Neural cell (in vitro differentiated cells): ENCODE measurements around the gene EBF3. TPM values are rescaled to one million over a fixed set of nuclear protein-coding genes. Genes with fewer than 3 reads are reported as not detected.

Experiments used
- H2AFZ ChIP-seq: fragments of 200-600, 300-800 bp; sonication (generic), shearing (Covaris generic); 2 replicates; pipeline ENCODE4 v1.6.0; 2014; ENCODE audit warnings: low read depth, mild to moderate bottlenecking, antibody characterized with exemption, low read length, moderate library complexity
- H3F3A ChIP-seq: fragments of 200-600 bp; shearing (Covaris generic); 2 replicates; pipeline ENCODE4 v1.6.1; 2016; ENCODE audit warnings: mild to moderate bottlenecking, moderate library complexity, mixed read lengths, antibody characterized with exemption, low read length; ENCODE audit not compliant: insufficient read depth, poor library complexity, severe bottlenecking
- H3K27ac ChIP-seq: fragments of 200-600, 300-800 bp; sonication (generic), shearing (Covaris generic); 2 replicates; pipeline ENCODE4 v1.5.1; 2014; ENCODE audit warnings: mild to moderate bottlenecking, low read length, moderate library complexity
- H3K27me3 ChIP-seq: fragments of 300-800, 200-600 bp; sonication (generic), shearing (Covaris generic); 2 replicates; pipeline ENCODE4 v1.6.0; 2014; ENCODE audit warnings: mild to moderate bottlenecking, low read depth, low read length, moderate library complexity; ENCODE audit not compliant: insufficient read depth
- H3K36me3 ChIP-seq: fragments of 300-800, 200-600 bp; sonication (generic), shearing (Covaris generic); 2 replicates; pipeline ENCODE4 v1.5.1; 2014; ENCODE audit warnings: mild to moderate bottlenecking, antibody characterized with exemption, low read length, moderate library complexity; ENCODE audit not compliant: insufficient read depth
- H3K4me2 ChIP-seq: fragments of 300-800, 200-600 bp; sonication (generic), shearing (Covaris generic); 2 replicates; pipeline ENCODE4 v1.6.0; 2014; ENCODE audit warnings: mild to moderate bottlenecking, low read length
- H3K4me3 ChIP-seq: fragments of 300-800, 200-600 bp; sonication (generic), shearing (Covaris generic); 2 replicates; pipeline ENCODE4 v1.5.1; 2014; ENCODE audit warnings: mild to moderate bottlenecking, low read length, moderate library complexity
- H3K79me2 ChIP-seq: fragments of 200-600 bp; shearing (Covaris generic); replicated peaks from 2 replicates; pipeline ENCODE4 v1.6.0; 2014; ENCODE audit warnings: mild to moderate bottlenecking, low read length, moderate library complexity; ENCODE audit not compliant: insufficient read depth
- H3K9ac ChIP-seq: fragments of 300-800, 200-600 bp; sonication (generic), shearing (Covaris generic); 2 replicates; pipeline ENCODE4 v1.6.1; 2016; ENCODE audit warnings: mild to moderate bottlenecking, low read length, mixed read lengths
- H3K9me2 ChIP-seq: fragments of 200-600 bp; shearing (Covaris generic); 2 replicates; pipeline ENCODE4 v1.6.1; 2016; ENCODE audit warnings: mild to moderate bottlenecking, low read length, mixed read lengths; ENCODE audit not compliant: insufficient read depth
- H3K9me3 ChIP-seq: fragments of 200-600, 300-800 bp; sonication (generic), shearing (Covaris generic); 2 replicates; pipeline ENCODE4 v1.6.1; 2016; ENCODE audit warnings: mild to moderate bottlenecking, mixed run types, low read length, moderate library complexity, mixed read lengths
- H4K20me1 ChIP-seq: fragments of 200-600 bp; shearing (Covaris generic); 2 replicates; pipeline ENCODE4 v1.6.1; 2016; ENCODE audit warnings: mild to moderate bottlenecking, mixed run types; ENCODE audit not compliant: insufficient read depth
- EP300 ChIP-seq: fragments of 450-650 bp; conservative IDR thresholded peaks from 2 replicates; pipeline ENCODE4 v1.6.1; 2014; ENCODE audit warnings: antibody characterized with exemption, mild to moderate bottlenecking, moderate library complexity; ENCODE audit not compliant: poor library complexity, severe bottlenecking
- EZH2 ChIP-seq: fragments of 200-600, 300-800 bp; shearing (Covaris generic), sonication (generic); IDR thresholded peaks from 2 replicates; pipeline ENCODE4 v1.6.1; 2014; ENCODE audit warnings: antibody characterized with exemption, low read length, borderline replicate concordance, mild to moderate bottlenecking; ENCODE audit not compliant: insufficient read depth, poor library complexity, severe bottlenecking
- MXI1 ChIP-seq: fragments of 450-650 bp; conservative IDR thresholded peaks from 2 replicates; pipeline ENCODE4 v1.6.1; 2014; ENCODE audit warnings: antibody characterized with exemption, mild to moderate bottlenecking; ENCODE audit not compliant: poor library complexity, severe bottlenecking
- POLR2AphosphoS5 ChIP-seq: IDR thresholded peaks from 2 replicates; pipeline ENCODE4 v1.6.1; 2012
- RAD21 ChIP-seq: fragments of 450-650 bp; conservative IDR thresholded peaks from 2 replicates; pipeline ENCODE4 v1.6.1; 2014; ENCODE audit warnings: antibody characterized with exemption, mild to moderate bottlenecking, moderate library complexity
- SMC3 ChIP-seq: fragments of 450-650 bp; conservative IDR thresholded peaks from 2 replicates; pipeline ENCODE4 v1.6.1; 2014; ENCODE audit warnings: antibody characterized with exemption, mild to moderate bottlenecking, moderate library complexity; ENCODE audit not compliant: poor library complexity
- TAF1 ChIP-seq: IDR thresholded peaks from 2 replicates; pipeline ENCODE4 v1.6.1; 2012; ENCODE audit warnings: low read depth
- polyA plus RNA-seq: library from polyadenylated mRNA; depleted of rRNA; stranded (reverse); fragments of >200 nt; gene quantifications from 2 replicates; pipeline ENCODE4 v1.2.3, GENCODE V29; 2014
- TF ChIP-seq, protein P1 (sequence below): fragments of 450-650 bp; IDR thresholded peaks from 2 replicates; pipeline ENCODE4 v1.5.1; 2014; ENCODE audit warnings: antibody characterized with exemption, mild to moderate bottlenecking, moderate library complexity; ENCODE audit not compliant: poor library complexity, severe bottlenecking
- TF ChIP-seq, protein P2 (sequence below): IDR thresholded peaks from 2 replicates; pipeline ENCODE4 v1.6.1; 2012; ENCODE audit warnings: borderline replicate concordance

Gene EBF3
- polyA plus RNA-seq, 1 donor from 2014 or later: 0.38 TPM

DNA sequence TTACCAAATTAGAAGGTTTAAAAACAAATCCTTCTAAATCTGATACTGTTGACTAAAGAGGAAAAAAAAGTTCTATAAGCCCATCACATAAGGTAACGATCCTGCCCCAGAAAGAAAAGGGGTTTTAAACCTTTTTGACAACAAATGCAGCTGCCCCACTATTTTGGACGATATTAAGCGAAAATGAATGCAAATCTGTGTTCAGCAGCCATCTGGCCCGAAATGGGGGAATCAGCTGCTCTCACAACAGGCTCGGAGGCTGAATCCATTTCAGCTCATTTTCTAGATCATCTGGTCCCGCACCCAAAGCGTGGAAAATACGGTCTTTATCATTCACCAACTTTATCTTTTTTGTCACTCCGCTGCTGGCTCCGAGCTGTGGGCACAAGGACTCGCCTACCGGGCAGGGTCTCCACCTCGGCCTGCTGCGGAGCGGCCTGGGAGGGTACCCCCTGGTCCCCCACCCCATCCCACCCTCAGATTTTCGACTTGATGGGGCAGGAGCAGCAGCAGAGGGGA, 2.4 kb upstream of the EBF3 start:
- Histone ChIP-seq H3K4me2 (no peak overlapping the region), H2AFZ (no peak overlapping the region), H4K20me1 (no peaks in the 10 kb centered on the region), H3K79me2 (no peaks in the 10 kb centered on the region), H3K36me3 (no peaks in the 10 kb centered on the region), H3K9me2 (no peaks in the 10 kb centered on the region), H3K4me3 (no peak overlapping the region), H3K9me3 (no peaks in the 10 kb centered on the region), H3K27me3 (peaks cover 94% of the 10 kb centered on the region), H3F3A (no peaks in the 10 kb centered on the region), H3K9ac (no peak overlapping the region), H3K27ac (no peak overlapping the region)
- TF ChIP-seq MXI1 (no peak), TAF1 (no peak), RAD21 (no peak), EZH2 (no peak), SMC3 (no peak)
- TF ChIP-seq, protein P1, sequence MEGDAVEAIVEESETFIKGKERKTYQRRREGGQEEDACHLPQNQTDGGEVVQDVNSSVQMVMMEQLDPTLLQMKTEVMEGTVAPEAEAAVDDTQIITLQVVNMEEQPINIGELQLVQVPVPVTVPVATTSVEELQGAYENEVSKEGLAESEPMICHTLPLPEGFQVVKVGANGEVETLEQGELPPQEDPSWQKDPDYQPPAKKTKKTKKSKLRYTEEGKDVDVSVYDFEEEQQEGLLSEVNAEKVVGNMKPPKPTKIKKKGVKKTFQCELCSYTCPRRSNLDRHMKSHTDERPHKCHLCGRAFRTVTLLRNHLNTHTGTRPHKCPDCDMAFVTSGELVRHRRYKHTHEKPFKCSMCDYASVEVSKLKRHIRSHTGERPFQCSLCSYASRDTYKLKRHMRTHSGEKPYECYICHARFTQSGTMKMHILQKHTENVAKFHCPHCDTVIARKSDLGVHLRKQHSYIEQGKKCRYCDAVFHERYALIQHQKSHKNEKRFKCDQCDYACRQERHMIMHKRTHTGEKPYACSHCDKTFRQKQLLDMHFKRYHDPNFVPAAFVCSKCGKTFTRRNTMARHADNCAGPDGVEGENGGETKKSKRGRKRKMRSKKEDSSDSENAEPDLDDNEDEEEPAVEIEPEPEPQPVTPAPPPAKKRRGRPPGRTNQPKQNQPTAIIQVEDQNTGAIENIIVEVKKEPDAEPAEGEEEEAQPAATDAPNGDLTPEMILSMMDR: no peak
- TF ChIP-seq, protein P2, sequence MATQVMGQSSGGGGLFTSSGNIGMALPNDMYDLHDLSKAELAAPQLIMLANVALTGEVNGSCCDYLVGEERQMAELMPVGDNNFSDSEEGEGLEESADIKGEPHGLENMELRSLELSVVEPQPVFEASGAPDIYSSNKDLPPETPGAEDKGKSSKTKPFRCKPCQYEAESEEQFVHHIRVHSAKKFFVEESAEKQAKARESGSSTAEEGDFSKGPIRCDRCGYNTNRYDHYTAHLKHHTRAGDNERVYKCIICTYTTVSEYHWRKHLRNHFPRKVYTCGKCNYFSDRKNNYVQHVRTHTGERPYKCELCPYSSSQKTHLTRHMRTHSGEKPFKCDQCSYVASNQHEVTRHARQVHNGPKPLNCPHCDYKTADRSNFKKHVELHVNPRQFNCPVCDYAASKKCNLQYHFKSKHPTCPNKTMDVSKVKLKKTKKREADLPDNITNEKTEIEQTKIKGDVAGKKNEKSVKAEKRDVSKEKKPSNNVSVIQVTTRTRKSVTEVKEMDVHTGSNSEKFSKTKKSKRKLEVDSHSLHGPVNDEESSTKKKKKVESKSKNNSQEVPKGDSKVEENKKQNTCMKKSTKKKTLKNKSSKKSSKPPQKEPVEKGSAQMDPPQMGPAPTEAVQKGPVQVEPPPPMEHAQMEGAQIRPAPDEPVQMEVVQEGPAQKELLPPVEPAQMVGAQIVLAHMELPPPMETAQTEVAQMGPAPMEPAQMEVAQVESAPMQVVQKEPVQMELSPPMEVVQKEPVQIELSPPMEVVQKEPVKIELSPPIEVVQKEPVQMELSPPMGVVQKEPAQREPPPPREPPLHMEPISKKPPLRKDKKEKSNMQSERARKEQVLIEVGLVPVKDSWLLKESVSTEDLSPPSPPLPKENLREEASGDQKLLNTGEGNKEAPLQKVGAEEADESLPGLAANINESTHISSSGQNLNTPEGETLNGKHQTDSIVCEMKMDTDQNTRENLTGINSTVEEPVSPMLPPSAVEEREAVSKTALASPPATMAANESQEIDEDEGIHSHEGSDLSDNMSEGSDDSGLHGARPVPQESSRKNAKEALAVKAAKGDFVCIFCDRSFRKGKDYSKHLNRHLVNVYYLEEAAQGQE: no peak

DNA sequence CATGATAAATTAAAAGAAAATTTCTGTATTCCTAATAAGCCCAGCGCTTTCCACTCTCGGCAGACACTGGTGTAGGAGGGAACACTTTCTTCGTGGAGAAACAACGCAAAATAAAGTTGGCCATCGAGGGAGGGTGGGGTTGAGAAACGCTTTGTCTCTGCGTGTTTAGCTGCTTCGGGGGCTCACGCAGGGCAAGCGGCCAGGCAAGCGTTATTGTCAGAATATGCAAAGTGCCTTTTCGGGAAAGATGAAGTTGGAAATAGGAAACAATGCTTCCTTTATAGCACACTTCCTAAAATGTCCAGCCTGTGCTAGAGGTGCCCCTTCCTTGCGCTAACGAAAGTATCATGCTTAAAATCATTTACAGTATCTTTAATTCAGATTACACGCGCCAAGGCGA, 1.9 kb upstream of the EBF3 start:
- Histone ChIP-seq H3K36me3 (no peaks in the 10 kb centered on the region), H3F3A (no peaks in the 10 kb centered on the region), H3K9ac (no peak overlapping the region), H3K27ac (no peak overlapping the region), H3K9me2 (no peaks in the 10 kb centered on the region), H3K4me3 (no peak overlapping the region), H3K4me2 (no peak overlapping the region), H3K27me3 (peaks cover 94% of the 10 kb centered on the region), H3K9me3 (no peaks in the 10 kb centered on the region), H3K79me2 (no peaks in the 10 kb centered on the region), H4K20me1 (no peaks in the 10 kb centered on the region), H2AFZ (no peak overlapping the region)
- TF ChIP-seq POLR2AphosphoS5: peak; percentile 49
- no peak for TF ChIP-seq EZH2
- TF ChIP-seq EP300: no peak

DNA sequence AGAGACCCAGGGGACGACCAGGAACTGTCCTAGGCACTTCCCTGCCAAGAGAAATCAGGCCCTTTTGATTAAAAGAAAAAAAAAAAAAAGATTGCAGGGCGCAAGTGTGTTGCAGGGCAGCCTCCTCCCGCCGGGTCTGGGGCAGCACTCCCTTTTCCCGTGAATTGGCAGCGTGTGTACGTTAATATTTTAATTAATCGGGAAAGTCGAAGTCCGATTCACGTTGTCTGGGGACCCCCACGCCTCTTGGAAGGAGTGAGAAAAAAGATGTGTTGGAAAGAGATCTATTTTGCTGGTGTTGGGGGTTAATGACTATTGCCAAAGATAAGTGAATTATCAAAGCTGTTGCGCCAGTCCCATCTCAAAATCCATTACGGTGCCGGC, 1.3 kb upstream of the EBF3 start:
- no peaks in the 10 kb centered on the region for H3K79me2 ChIP-seq
- peaks cover 94% of the 10 kb centered on the region for H3K27me3 ChIP-seq
- no peak overlapping the region for H3K9ac ChIP-seq
- TF ChIP-seq RAD21: no peak
- TF ChIP-seq, protein P1: no peak
- no peak for TF ChIP-seq POLR2AphosphoS5
- TF ChIP-seq EZH2: peak; percentile 39
- no peak for TF ChIP-seq EP300
- no peak for TF ChIP-seq SMC3
- no peak overlapping the region for H3K4me3 ChIP-seq
- H3K36me3 ChIP-seq: no peaks in the 10 kb centered on the region
- no peaks in the 10 kb centered on the region for H3F3A ChIP-seq
- no peak overlapping the region for H3K4me2 ChIP-seq
- H3K9me2 ChIP-seq: no peaks in the 10 kb centered on the region
- H3K9me3 ChIP-seq: no peaks in the 10 kb centered on the region
- H3K27ac ChIP-seq: no peak overlapping the region
- no peaks in the 10 kb centered on the region for H4K20me1 ChIP-seq
- H2AFZ ChIP-seq: no peak overlapping the region
